K562 (cell line): ENCODE results near the gene SPRING1. TPM values are rescaled to one million over a fixed set of nuclear protein-coding genes. Genes with fewer than 3 reads are reported as not detected.

Source experiments
- CAMTA2 ChIP-seq: fragments of 250-450 bp; sonication (Bioruptor Pico); conservative IDR thresholded peaks from 2 replicates; pipeline ENCODE4 v1.5.1; 2022
- ESRRA ChIP-seq: fragments of 450-650 bp; IDR thresholded peaks from 2 replicates; pipeline ENCODE4 v1.6.1; 2014; ENCODE audit warnings: low read depth, mild to moderate bottlenecking, moderate library complexity, borderline replicate concordance
- ILK ChIP-seq: fragments of 450-650 bp; IDR thresholded peaks from 2 replicates; pipeline ENCODE4 v1.6.1; 2016; ENCODE audit warnings: missing genetic modification characterization, low read depth, mild to moderate bottlenecking, missing compliant biosample characterization, moderate library complexity, borderline replicate concordance
- MECOM ChIP-seq: fragments of 250-450 bp; sonication (Bioruptor Pico); IDR thresholded peaks from 2 replicates; pipeline ENCODE4 v1.8.0; 2022; ENCODE audit warnings: inconsistent platforms
- MTA3 ChIP-seq: fragments of 450-650 bp; formaldehyde crosslinking; IDR thresholded peaks from 2 replicates; pipeline ENCODE4 v1.6.1; 2017; ENCODE audit warnings: mild to moderate bottlenecking, borderline replicate concordance
- NR3C1 ChIP-seq: sonication (generic); formaldehyde crosslinking; IDR thresholded peaks from 2 replicates; pipeline ENCODE4 v1.8.1; 2022; ENCODE audit warnings: missing genetic modification reagents
- RBM17 ChIP-seq: fragments of 200-400 bp; formaldehyde crosslinking; IDR thresholded peaks from 2 replicates; pipeline ENCODE4 v1.6.1; 2017; ENCODE audit warnings: low read depth, mild to moderate bottlenecking, low read length, borderline replicate concordance
- SMAD3 ChIP-seq: fragments of 450-650 bp; formaldehyde crosslinking; conservative IDR thresholded peaks from 2 replicates; pipeline ENCODE4 v1.4.0; 2020; ENCODE audit warnings: mild to moderate bottlenecking
- SNIP1 ChIP-seq: fragments of 450-650 bp; IDR thresholded peaks from 2 replicates; pipeline ENCODE4 v1.7.1; 2017; ENCODE audit warnings: low read depth, mild to moderate bottlenecking
- SNRNP70 ChIP-seq: fragments of 200-400 bp; formaldehyde crosslinking; optimal IDR thresholded peaks from 2 replicates; pipeline ENCODE3; 2017; ENCODE audit warnings: low read depth, low read length
- SREBF2 ChIP-seq: sonication (generic); formaldehyde crosslinking; IDR thresholded peaks from 2 replicates; pipeline ENCODE4 v1.4.0; 2020; ENCODE audit warnings: mild to moderate bottlenecking, missing genetic modification reagents
- WHSC1 ChIP-seq: IDR thresholded peaks from one replicate; pipeline ENCODE4 v1.6.1; 2012; ENCODE audit warnings: low read length, control low read depth, inconsistent platforms
- ZNF134 ChIP-seq: fragments of 250-450 bp; sonication (Bioruptor Pico); conservative IDR thresholded peaks from 2 replicates; pipeline ENCODE4 v1.4.0; 2020
- ZNF217 ChIP-seq: sonication (generic); formaldehyde crosslinking; IDR thresholded peaks from 2 replicates; pipeline ENCODE4 v1.8.0; 2022; ENCODE audit warnings: mild to moderate bottlenecking, missing genetic modification reagents
- ZNF57 ChIP-seq: fragments of 450-650 bp; formaldehyde crosslinking; IDR thresholded peaks from 2 replicates; pipeline ENCODE4 v1.4.0; 2020; ENCODE audit warnings: mild to moderate bottlenecking, moderate library complexity
- ZNF778 ChIP-seq: fragments of 450-650 bp; formaldehyde crosslinking; IDR thresholded peaks from 2 replicates; pipeline ENCODE4 v1.4.0; 2020; ENCODE audit warnings: mild to moderate bottlenecking, moderate library complexity
- polyA plus RNA-seq, 8 experiments: library from polyadenylated mRNA; depleted of rRNA in 4 of 8; stranded (reverse) in 5 of 8; unstranded in 3 of 8; fragments of >200 nt; fragmentation: Nextera tagmentation in 2 of 8; fragmentation: Illumina TruSeq in 1 of 8; extraction: Ambion mirVana in 2 of 8; extraction: Trizol in 1 of 8; gene quantifications; 2 replicates each; pipeline versions ENCODE4 v1.2.1 to v1.2.3, GENCODE V29; 2011 to 2014; ENCODE audit warnings: inconsistent platforms in 1 of 8, missing spikeins in 1 of 8
- total RNA-seq, 7 experiments: library from RNA; depleted of rRNA in 6 of 7; stranded (reverse); fragments of >200 nt in 6 of 7; fragmentation: Illumina TruSeq in 2 of 7; extraction: Trizol in 2 of 7; gene quantifications; 2 replicates each; pipeline versions ENCODE4 v1.2.1 to v1.2.3, GENCODE V29; 2011 to 2021; ENCODE audit warnings: low replicate concordance in 1 of 7
- TF ChIP-seq, protein P1 (sequence below): fragments of 250-450 bp; sonication (Bioruptor Pico); IDR thresholded peaks from 2 replicates; pipeline ENCODE4 v1.8.0; 2021; ENCODE audit warnings: moderate library complexity, mild to moderate bottlenecking, inconsistent platforms
- TF ChIP-seq, protein P2 (sequence below), 2 experiments: fragments of 250-450 bp in 1 of 2; fragments of 450-650 bp in 1 of 2; sonication (Bioruptor Pico) in 1 of 2; IDR thresholded peaks; 2 replicates each; pipeline versions ENCODE4 v1.6.1 to v1.8.0; 2016 to 2021; ENCODE audit warnings: mild to moderate bottlenecking in 2 of 2, moderate library complexity in 2 of 2, missing compliant biosample characterization in 1 of 2, missing genetic modification characterization in 1 of 2
- TF ChIP-seq, protein P3 (sequence below): sonication (generic); formaldehyde crosslinking; IDR thresholded peaks from 2 replicates; pipeline ENCODE4 v1.8.0; 2022; ENCODE audit warnings: mild to moderate bottlenecking, low read depth, missing genetic modification reagents
- TF ChIP-seq, protein P4 (sequence below): sonication (generic); formaldehyde crosslinking; IDR thresholded peaks from 2 replicates; pipeline ENCODE4 v1.8.1; 2023; ENCODE audit warnings: mild to moderate bottlenecking, missing genetic modification reagents
- TF ChIP-seq, protein P5 (sequence below): sonication (generic); formaldehyde crosslinking; IDR thresholded peaks from 2 replicates; pipeline ENCODE4 v1.4.0; 2020; ENCODE audit warnings: mild to moderate bottlenecking, missing genetic modification reagents

Gene SPRING1
- total and polyA plus RNA-seq, 9 of the 15 experiments (the other 6 are each of a cell fraction or from before 2014, with no cell fraction given) = 1.1 to 20.0 (median 8.0) TPM

DNA sequence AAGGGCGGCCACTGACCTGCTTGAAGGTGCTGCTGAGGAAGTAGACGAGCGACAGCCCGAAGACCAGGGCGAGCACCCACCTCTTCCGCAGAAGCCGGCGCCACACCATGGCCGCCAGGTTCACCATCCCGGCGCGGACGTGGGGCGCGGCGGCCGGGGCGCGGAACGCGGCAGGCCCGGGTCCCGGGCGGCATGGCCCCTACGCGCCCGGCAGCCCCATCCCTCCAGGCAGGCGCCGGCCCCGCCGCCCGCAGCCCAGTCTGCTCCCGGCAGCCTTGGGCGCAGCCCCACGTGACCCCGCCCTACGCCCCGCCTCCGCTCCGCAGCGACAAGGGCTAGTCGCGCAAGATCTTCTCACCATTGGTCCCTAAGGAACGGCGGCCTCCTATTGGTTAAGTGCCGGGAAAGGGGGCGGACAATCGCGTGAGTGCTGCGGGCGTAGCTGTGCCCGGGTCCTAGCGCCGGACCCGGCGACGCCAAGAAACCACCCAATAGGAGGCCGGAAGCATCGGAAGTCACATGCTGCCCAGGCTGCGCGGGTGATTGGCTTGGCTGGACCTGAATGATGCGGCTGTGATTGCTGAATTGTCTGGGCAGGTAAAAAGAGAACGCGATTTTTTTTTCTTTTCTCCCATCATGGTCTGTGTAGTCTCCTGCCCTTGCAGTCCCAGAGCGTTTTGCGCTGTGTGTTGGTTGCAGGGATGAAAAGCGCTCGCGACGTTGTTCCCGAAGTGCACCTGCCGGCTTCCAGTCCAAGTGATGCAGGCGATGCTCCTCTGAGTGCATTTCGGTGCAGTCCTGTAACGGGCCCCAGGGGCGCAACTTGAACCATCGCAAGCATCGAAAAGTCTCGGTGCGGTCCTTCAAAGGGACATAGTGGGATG is at the start of gene SPRING1, which contains the start of gene RNFT2 (continued):
- TF ChIP-seq, protein P1, sequence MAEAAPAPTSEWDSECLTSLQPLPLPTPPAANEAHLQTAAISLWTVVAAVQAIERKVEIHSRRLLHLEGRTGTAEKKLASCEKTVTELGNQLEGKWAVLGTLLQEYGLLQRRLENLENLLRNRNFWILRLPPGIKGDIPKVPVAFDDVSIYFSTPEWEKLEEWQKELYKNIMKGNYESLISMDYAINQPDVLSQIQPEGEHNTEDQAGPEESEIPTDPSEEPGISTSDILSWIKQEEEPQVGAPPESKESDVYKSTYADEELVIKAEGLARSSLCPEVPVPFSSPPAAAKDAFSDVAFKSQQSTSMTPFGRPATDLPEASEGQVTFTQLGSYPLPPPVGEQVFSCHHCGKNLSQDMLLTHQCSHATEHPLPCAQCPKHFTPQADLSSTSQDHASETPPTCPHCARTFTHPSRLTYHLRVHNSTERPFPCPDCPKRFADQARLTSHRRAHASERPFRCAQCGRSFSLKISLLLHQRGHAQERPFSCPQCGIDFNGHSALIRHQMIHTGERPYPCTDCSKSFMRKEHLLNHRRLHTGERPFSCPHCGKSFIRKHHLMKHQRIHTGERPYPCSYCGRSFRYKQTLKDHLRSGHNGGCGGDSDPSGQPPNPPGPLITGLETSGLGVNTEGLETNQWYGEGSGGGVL (CRISPR knock-in tag) = no peak
- TF ChIP-seq ESRRA = peak; percentile 85; the same call in 1 of the 2 replicates
- TF ChIP-seq ZNF217 = no peak
- TF ChIP-seq SMAD3 = no peak
- TF ChIP-seq SNIP1 = no peak
- TF ChIP-seq, protein P2, sequence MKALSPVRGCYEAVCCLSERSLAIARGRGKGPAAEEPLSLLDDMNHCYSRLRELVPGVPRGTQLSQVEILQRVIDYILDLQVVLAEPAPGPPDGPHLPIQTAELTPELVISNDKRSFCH (CRISPR knock-in tag; IDR thresholded peaks at IDR 0.05) = no peak
- TF ChIP-seq, protein P2 (tag; IDR thresholded peaks at IDR 0.05) = no peak
- TF ChIP-seq ZNF134 (CRISPR knock-in tag) = no peak
- TF ChIP-seq ZNF57 (CRISPR knock-in tag) = no peak
- TF ChIP-seq WHSC1 = no peak
- TF ChIP-seq NR3C1 (CRISPR knock-in tag) = no peak
- TF ChIP-seq RBM17 = no peak
- TF ChIP-seq, protein P3, sequence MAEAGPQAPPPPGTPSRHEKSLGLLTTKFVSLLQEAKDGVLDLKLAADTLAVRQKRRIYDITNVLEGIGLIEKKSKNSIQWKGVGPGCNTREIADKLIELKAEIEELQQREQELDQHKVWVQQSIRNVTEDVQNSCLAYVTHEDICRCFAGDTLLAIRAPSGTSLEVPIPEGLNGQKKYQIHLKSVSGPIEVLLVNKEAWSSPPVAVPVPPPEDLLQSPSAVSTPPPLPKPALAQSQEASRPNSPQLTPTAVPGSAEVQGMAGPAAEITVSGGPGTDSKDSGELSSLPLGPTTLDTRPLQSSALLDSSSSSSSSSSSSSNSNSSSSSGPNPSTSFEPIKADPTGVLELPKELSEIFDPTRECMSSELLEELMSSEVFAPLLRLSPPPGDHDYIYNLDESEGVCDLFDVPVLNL (CRISPR knock-in tag) = no peak
- TF ChIP-seq, protein P4, sequence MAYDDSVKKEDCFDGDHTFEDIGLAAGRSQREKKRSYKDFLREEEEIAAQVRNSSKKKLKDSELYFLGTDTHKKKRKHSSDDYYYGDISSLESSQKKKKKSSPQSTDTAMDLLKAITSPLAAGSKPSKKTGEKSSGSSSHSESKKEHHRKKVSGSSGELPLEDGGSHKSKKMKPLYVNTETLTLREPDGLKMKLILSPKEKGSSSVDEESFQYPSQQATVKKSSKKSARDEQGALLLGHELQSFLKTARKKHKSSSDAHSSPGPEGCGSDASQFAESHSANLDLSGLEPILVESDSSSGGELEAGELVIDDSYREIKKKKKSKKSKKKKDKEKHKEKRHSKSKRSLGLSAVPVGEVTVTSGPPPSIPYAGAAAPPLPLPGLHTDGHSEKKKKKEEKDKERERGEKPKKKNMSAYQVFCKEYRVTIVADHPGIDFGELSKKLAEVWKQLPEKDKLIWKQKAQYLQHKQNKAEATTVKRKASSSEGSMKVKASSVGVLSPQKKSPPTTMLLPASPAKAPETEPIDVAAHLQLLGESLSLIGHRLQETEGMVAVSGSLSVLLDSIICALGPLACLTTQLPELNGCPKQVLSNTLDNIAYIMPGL (CRISPR knock-in tag) = peak; percentile 81; the same call in 1 of the 2 replicates
- TF ChIP-seq CAMTA2 (CRISPR knock-in tag) = no peak
- TF ChIP-seq, protein P5, sequence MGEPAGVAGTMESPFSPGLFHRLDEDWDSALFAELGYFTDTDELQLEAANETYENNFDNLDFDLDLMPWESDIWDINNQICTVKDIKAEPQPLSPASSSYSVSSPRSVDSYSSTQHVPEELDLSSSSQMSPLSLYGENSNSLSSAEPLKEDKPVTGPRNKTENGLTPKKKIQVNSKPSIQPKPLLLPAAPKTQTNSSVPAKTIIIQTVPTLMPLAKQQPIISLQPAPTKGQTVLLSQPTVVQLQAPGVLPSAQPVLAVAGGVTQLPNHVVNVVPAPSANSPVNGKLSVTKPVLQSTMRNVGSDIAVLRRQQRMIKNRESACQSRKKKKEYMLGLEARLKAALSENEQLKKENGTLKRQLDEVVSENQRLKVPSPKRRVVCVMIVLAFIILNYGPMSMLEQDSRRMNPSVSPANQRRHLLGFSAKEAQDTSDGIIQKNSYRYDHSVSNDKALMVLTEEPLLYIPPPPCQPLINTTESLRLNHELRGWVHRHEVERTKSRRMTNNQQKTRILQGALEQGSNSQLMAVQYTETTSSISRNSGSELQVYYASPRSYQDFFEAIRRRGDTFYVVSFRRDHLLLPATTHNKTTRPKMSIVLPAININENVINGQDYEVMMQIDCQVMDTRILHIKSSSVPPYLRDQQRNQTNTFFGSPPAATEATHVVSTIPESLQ (CRISPR knock-in tag) = no peak
- peak; percentile 88; the same call in 1 of the 2 replicates for TF ChIP-seq MTA3
- no peak for TF ChIP-seq ZNF778
- TF ChIP-seq SNRNP70 = no peak
- TF ChIP-seq SREBF2 (CRISPR knock-in tag) = no peak
- no peak for TF ChIP-seq MECOM
- TF ChIP-seq ILK (tag) = no peak
